ENCODE measurements around the gene NPR1. TPM values are rescaled to one million over a fixed set of nuclear protein-coding genes. Genes with fewer than 3 reads are reported as not detected.
"Not testable (repeated sequence)": the region's sequence is repeated elsewhere in the genome, so short reads cannot be mapped to it uniquely, and the experiment has no call there.

Gene NPR1
- total RNA-seq (2014; rRNA removed; shearing (Covaris generic)), result 0.16 and 1.4 TPM in 2 replicates

DNA sequence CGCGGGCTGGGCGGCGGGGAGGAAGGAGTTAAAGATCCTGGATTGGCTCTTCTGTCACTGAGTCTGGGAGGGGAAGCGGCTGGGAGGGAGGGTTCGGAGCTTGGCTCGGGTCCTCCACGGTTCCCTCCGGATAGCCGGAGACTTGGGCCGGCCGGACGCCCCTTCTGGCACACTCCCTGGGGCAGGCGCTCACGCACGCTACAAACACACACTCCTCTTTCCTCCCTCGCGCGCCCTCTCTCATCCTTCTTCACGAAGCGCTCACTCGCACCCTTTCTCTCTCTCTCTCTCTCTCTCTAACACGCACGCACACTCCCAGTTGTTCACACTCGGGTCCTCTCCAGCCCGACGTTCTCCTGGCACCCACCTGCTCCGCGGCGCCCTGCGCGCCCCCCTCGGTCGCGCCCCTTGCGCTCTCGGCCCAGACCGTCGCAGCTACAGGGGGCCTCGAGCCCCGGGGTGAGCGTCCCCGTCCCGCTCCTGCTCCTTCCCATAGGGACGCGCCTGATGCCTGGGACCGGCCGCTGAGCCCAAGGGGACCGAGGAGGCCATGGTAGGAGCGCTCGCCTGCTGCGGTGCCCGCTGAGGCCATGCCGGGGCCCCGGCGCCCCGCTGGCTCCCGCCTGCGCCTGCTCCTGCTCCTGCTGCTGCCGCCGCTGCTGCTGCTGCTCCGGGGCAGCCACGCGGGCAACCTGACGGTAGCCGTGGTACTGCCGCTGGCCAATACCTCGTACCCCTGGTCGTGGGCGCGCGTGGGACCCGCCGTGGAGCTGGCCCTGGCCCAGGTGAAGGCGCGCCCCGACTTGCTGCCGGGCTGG, at the start of gene NPR1:
Gene NPR1 (plus strand): TSS at position 170 of the 818 bp plus-strand sequence. CDS start 421 bp downstream, at position 591.
- no peak for DNase-seq (ENCODE audit: low spot score)

DNA sequence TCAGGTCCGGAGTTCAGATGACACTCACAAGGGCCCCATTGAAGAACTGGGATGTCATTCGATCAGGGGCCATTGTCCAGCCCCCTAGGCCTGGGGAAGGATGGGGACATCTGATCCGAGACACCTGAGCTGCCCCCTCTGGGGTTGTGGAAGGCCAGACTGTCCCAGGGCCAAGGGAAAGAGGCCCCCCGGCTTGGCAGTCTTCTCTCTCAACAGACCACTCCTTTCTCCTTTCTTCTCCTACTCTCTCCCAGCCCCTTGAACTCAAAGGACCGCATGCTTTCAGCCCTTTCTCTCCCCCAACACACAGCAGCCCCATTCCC, 49.2 kb upstream of the NPR1 start:
- DNase-seq (ENCODE audit: low spot score), result no peak

DNA sequence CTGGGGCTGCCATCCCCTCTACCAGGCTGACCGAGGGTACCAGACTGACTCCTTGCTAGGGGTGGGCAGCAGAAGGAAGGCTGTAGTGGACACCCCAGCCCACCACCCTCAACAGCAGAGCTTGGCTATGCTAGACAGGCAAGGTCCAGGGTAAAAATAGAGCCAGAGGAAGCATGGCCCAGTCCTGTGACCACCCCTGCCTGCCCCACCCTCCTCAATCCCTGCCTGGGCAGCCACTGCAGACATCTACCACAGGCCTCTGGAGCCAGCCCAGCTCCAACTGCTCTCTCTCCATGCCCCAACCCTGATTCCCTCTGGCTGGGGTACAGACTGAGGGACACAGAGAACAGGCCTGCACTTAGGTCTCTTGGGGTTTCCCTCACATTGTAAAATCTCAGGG, 48.5 kb upstream of the NPR1 start:
- no peak for DNase-seq (ENCODE audit: low spot score)

DNA sequence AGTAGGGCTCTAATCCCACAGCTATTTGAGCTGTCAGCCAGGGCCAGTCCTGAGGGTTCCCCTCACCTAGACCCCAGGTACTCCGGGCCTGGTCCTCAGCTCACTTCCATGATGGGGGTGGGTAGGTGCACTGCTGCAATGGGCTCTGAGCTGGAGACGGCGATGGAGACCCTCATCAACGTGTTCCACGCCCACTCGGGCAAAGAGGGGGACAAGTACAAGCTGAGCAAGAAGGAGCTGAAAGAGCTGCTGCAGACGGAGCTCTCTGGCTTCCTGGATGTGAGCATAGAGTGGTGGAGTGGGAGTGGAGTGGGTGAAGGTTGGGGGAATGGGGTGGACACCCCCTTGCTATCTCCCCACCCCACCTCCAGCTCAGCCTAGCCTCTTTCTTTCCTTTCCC, 48.1 kb upstream of the NPR1 start:
- no peak for DNase-seq (ENCODE audit: low spot score)

DNA sequence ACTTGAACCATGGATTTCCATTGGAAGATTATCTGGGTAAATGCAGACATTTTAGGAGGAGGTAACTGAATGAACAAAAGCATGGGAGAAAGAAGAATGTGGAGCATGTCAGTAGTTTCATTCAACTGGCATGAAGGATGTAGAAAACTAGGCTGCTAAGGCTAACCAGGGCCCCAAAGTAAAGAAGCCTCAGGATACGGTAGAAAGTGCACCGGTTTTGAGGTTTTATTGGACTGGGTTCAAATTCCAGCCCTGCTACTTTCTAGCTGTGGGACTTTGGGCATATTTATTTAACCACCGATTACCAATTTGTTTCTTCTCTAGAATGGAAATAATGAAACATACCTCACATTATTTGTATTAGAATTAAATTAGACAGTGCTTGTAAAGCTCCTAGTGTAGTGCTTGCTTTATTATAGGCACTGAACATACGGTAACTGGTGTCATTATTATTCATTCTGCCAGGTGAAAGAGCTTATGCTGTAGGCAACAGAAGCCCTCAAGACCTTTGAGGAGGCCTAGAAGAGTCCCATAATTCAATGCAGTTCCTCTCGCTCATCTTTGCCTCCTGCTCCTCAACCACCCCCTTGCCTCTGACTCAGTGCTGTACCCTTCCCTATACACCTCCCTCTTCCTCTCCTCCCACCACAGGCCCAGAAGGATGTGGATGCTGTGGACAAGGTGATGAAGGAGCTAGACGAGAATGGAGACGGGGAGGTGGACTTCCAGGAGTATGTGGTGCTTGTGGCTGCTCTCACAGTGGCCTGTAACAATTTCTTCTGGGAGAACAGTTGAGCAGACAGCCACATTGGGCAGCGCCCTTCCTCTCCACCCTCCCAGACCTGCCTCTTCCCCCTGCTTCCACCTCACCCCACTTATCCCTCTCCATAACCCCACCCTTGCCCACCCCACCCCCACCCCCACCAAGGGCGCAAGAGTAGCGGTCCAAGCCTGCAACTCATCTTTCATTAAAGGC, 47.2 kb upstream of the NPR1 start:
- no peak for DNase-seq (ENCODE audit: low spot score)

DNA sequence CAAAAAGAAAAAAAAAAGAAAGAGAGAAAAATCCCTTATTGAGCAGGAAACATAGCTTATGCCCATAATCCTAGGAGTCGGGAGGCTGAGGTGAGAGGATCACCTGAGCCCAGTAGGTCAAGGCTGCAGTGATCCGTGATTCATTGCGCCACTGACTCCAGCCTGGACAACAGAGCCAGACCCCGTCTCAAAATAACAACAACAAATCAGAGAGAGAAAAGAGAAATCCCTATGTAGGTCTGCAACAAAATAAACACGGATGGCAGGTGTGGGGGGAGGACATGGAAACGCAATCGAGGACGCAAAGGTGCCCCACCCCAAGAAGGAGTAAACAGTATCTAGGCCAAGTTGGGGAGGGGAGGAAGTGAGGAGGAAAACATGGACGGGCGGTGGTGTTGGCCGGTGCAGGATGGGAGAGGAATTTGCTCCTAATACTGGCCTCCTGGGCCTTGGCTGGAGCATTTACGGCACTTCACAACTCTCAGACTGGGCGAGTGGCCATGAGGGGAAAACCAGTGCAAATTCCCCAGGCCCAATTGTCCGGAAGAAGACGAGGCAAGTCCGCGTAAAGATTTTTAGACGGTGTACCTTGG, 45.2 kb upstream of the NPR1 start:
- no peak for DNase-seq (ENCODE audit: low spot score)

DNA sequence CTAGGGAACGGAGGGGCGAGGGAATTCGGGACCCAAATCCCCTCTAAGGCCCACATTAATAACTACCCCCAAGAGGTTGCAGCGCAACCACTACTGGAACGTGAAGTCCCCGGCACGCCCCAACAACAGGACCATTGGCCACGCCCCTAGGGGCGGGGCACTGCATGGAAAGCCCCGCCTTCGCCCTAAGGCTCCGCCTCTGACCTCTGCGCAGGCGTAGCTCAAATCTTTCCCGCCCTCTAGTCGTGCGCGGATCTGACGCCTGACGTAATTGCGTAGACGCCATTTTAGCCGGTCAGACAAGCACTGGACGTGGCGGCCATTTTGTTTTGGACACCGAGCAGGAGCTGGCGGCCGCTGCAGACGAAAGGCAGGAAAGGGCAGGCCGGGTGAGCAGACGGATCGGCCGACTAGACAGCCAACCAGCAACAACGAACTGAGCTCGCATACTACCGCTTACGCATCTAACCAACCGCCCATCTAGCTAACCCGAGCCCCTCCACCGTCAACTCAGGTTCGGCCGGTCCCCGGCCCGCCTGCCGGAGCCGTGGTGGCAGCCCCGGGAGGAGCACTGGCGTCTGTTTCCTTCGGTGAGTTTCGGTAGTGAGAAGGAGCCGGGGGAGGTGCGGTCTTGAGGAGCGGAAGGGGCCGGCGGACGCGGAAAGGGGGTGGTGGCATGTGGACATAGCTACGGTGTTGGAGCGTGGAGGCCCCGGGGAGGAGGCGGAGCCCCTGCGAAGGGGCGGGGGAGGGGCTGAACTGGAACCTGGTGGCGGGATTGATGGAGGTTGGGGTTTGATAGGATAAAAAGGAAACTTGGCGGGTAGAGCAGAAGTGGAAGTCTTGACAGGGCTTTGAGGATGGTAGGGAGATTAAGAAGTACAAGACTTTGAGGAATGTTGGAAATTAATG, 44.5 kb upstream of the NPR1 start, which contains the start of gene CHTOP:
Gene CHTOP (plus strand): TSS at position 313 of the 912 bp plus-strand sequence. CDS start 2,523 bp downstream, outside the sequence.
- peak; percentile 98 for DNase-seq (ENCODE audit: low spot score)

DNA sequence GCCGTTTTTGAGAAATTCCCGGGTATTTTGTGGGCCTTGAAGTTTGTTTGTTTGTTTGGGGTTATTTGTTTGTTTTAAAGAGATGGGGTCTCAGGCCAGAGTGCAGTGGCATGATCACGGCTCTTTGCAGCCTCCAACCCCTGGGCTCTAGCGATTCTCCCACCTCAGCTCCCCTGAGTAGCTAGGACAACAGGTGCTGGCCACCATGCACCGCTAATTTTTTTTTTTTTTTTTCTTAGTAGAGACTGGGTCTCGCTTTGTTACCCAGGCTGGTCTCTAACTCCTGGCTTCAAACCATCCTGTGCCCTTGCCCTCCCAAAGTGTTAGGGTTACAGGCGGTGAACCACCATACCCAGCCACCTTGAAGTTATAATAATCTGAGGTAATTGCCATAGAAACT, 42.6 kb upstream of the NPR1 start:
- DNase-seq (ENCODE audit: low spot score), result no peak

DNA sequence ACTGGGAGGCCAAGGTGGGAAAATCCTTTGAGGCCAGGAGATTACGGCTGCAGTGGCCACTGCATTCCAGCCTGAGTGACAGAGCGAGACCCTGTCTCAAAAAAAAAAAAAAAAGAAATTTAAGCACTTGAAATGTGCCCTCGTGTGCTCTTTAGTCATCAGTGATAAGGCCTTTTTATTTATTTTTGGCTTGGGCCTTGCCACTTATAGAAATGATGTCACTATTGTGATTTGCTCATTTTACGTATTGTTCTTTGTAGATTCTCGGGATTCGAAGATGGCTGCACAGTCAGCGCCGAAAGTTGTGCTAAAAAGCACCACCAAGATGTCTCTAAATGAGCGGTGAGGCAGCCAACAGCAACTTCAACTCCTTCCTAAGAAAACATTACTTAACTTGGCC, 42.2 kb upstream of the NPR1 start:
- no peak for DNase-seq (ENCODE audit: low spot score)

DNA sequence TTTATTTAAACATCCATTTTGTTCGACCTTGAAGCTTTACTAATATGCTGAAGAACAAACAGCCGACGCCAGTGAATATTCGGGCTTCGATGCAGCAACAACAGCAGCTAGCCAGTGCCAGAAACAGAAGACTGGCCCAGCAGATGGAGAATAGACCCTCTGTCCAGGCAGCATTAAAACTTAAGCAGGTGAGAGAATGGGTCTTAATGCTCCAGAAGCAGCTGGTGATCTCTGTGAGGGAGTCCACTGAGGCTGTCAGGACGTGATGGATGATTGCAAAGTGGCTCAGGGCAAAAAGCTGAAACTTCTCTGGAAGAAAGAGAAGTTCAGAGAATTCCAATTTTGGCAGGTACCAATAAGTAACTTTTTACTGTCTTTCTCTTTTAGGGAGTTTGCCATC, 40.2 kb upstream of the NPR1 start:
- DNase-seq (ENCODE audit: low spot score), result no peak

DNA sequence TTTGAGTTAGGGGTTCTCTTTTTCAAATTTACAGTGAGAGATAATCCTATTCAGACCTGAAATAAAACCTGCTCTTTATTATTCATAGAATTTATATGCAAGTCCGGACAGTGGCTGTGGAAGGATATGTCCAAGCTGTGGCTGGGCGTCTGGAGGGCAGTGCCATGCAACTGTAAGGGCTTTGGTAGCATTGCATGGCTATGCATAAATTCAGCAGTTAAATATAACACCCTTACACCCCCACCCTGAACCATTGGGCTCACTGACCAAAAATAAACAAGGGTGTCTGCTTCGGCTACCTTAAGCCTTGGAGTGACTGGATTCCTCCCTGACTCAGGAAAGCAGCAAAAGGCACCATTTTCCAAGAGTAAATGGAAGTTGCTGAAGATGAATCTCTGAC, 39.2 kb upstream of the NPR1 start:
- DNase-seq (ENCODE audit: low spot score), result no peak

DNA sequence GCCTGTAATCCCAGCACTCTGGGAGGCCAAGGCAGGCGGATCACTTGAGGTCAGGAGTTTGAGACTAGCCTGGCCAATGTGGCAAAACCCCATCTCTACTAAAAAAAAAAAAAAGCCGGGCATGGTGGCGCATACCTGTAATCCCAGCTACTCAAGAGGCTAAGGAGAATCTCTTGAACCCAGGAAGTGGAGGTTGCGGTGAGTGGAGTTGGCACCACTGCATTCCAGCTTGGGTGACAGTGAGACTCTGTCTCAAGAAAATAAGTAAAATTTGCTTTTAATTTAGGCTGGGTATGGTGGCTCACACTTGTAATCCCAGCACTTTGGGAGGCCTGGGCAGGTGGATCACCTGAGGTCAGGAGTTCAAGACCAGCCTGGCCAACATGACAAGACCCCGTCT, 38.3 kb upstream of the NPR1 start:
- DNase-seq (ENCODE audit: low spot score), result not testable (repeated sequence)

DNA sequence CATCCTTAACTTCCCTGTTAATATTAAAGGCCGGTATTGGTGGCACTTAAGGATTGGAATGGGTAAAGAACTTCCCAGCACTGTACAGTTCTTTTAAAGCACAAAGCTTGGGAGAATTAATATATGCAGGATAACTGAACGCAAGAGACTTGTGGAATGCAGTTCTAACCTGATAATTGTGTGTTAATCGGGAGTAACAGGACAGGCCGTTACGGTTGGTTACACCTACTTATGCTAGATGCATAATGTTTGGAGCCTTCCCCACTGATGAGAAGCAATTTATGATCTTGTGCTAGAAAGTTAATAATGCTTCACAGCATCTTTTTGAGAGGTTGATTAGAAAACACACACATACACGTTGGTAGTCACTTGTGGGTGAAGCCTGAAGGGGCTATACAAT, 37.6 kb upstream of the NPR1 start:
- DNase-seq (ENCODE audit: low spot score), result no peak

DNA sequence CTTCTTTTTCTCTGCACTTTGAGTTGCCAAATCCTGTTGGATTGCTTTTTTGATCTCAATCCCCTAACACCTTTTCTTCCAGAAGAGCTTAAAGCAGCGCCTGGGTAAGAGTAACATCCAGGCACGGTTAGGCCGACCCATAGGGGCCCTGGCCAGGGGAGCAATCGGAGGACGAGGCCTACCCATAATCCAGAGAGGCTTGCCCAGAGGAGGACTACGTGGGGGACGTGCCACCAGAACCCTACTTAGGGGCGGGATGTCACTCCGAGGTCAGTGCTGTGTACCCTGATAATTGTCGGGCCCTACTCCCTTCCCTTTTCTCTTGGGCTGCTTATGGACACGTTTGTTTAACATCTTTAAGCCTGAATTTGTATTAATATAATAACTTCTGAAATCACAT, 36.3 kb upstream of the NPR1 start:
- DNase-seq (ENCODE audit: low spot score), result no peak

DNA sequence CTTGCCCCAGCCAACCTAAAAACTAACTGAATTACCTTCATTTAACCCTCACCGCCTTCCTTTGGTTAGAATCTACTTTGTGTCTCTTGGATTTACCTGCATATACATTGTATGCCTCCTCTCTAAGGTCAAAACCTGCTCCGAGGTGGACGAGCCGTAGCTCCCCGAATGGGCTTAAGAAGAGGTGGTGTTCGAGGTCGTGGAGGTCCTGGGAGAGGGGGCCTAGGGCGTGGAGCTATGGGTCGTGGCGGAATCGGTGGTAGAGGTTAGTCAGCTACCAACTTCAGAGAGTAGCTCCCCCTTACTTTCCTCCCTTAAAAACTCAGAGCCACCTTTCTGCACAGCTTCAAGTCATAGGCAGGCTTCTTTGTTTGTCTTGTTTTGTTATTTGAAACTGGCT, 35.4 kb upstream of the NPR1 start:
- no peak for DNase-seq (ENCODE audit: low spot score)

DNA sequence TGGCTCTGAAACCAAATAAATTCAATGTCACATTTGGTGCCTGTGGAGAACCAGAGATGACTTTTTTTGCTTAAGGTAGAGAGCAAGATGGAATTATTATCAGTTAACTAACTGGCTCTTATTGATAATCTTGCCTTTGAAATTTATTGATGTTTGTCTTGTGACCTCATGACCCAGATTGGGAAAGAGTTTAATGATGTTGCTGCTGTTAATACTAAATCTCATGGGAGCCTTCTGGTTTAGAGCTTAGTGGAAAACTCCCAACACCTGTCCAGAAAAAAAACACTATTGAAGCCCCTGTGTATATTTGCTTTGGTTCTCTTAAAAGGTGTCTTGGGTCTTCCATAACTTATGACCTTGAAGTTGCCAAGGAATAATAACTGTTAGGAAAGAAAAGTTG, 34.7 kb upstream of the NPR1 start:
- no peak for DNase-seq (ENCODE audit: low spot score)

DNA sequence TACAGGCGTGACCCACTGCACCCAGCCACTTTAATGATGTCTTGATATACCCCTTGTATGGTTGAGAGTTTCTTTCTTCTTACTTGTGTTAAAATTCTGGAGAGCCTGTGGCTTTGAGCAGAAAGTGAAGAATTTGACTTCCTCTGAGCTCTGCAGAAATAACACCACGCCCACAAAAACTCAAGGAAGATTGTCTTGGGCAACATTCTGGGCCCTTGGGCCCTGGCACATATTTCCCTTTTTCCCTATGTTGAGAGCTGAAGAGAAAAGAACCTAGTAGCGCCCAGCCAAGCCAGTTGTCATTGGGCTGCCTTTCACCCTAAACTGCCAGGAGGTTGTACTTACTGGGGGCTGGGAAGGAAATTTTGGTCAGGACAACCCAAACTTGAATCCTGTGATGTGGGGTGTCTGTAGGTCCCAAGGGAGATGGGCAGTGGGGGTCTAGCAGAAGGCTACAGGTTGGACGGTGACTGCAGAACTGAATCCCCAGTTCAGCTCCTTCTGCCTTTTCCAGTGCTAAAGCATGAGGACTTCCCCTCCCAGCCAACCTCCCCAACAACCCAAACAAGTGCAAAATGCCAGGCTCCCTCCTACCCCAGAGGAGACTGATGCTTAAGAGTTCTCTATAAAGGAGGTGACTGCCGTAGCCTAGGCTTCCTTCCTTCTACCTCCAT, 31.7 kb upstream of the NPR1 start:
- DNase-seq (ENCODE audit: low spot score), result no peak

DNA sequence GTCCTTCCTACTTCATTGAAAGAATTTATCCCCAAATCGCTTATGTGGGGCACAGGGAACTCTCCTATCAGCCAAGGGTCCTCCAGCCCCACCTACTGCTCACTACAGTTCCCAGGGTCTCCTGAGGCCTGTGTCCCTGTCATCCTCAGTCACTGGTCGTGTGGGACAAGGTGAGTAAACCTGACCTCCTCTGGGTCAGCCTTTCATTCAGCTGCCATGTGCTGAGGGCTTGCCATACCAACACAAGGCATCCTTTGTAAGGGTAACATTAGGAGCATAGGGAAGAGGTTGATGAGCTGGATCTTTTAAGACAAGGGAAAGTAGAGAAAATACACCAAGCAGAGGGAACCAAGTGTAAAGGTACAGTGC, 31.2 kb upstream of the NPR1 start:
- no peak for DNase-seq (ENCODE audit: low spot score)

DNA sequence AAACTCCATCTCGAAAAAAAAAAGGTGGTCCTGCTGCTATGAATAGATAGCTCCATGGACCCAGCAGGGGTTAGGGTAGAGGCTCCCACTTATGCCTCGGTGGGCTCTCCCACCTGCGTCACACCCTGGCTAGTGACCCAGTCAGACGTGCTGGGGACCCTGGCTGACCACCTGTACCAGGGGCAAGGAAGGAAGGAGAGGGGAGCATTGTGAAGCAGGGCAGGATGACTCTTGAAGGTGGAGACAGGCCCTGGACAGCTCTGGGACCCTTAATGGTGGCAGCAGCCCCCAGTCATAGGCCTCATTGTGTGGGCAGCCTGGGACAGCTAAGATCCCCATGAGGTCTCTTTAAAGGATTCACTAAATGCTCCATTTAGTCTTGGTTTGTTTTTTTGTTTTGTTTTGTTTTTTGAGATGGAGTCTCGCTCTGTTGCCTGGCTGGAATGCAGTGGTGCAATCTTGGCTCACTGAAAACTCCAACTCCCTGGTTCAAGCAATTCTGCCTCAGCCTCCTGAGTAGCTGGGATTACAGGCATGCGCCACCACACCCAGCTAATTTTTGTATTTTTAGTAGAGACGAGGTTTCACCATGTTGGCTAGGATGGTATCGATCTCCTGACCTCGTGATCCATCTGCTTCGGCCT, 30.4 kb upstream of the NPR1 start:
- DNase-seq (ENCODE audit: low spot score), result no peak

DNA sequence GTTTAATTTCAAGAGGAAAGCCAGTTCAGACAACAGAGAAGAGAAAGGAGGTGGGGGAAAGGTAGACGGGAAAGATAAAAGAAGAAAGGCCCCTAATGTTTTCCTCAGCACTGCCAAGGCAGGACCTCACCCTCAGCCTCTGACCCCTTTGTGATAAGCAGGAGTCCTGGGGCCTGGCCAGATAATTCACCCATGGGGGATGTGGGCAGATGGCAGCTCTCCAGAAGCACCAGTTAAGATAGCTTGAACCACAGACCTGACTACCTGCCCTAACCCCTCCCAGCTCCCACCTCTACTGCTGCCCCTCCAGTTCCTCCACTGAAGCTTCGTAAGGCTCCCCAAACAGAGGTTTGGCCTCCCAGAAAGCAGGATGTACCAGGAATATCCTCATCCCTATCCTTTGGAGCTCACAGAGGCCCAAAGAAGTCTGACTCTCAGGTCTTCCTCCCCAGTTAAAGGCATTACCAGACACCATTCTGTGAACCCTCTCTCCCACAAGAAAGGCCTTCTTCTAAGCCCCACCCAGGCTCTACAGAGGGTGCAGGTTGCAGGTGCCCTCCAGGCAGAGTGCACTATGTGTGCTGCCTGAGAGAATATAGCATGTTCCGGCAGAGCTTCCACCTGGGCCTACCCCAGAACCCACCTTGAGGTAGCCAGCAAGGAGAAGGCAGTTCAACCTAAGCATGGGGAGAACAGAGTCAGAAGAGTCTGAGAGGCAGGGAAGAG, 29.2 kb upstream of the NPR1 start:
- no peak for DNase-seq (ENCODE audit: low spot score)
